ENCODE results near the gene ERP29. TPM values are rescaled to one million over a fixed set of nuclear protein-coding genes. Genes with fewer than 3 reads are reported as not detected.
"Not testable (repeated sequence)": the region's sequence is repeated elsewhere in the genome, so short reads cannot be mapped to it uniquely, and the experiment has no call there.

The ERP29 gene
- total RNA-seq, 2 donors from 2014 or later = 104 to 124 TPM

- ATAC-seq (no peak), DNase-seq (no peak)
- H3K4me1 Mint-ChIP-seq = peaks cover 12% of the 10 kb centered on the region
- H3K9me3 ChIP-seq (ENCODE audit: control insufficient read depth, low read length, poor library complexity, severe bottlenecking) = no peaks in the 10 kb centered on the region
- H3K36me3 Mint-ChIP-seq (ENCODE audit: low read depth) = peaks cover 4% of the 10 kb centered on the region
- no peaks in the 10 kb centered on the region for H3K27me3 Mint-ChIP-seq
- H3K4me3 Mint-ChIP-seq = no peak overlapping the region
- H3K27ac Mint-ChIP-seq = peak overlapping the region; percentile 60
Measured at GRCh38 chr12:112031472-112031871, 18.2 kb downstream of the ERP29 start.

GRCh38 chr12:112032292-112032691 is 19.1 kb downstream of the ERP29 start:
- no peaks in the 10 kb centered on the region for H3K9me3 ChIP-seq (ENCODE audit: control insufficient read depth, low read length, poor library complexity, severe bottlenecking)
- DNase-seq (no peak), ATAC-seq (no peak)
- H3K4me3 Mint-ChIP-seq = no peak overlapping the region
- peaks cover 12% of the 10 kb centered on the region for H3K4me1 Mint-ChIP-seq
- peaks cover 4% of the 10 kb centered on the region for H3K36me3 Mint-ChIP-seq (ENCODE audit: low read depth)
- no peaks in the 10 kb centered on the region for H3K27me3 Mint-ChIP-seq
- H3K27ac Mint-ChIP-seq = peak overlapping the region; percentile 27

DNA sequence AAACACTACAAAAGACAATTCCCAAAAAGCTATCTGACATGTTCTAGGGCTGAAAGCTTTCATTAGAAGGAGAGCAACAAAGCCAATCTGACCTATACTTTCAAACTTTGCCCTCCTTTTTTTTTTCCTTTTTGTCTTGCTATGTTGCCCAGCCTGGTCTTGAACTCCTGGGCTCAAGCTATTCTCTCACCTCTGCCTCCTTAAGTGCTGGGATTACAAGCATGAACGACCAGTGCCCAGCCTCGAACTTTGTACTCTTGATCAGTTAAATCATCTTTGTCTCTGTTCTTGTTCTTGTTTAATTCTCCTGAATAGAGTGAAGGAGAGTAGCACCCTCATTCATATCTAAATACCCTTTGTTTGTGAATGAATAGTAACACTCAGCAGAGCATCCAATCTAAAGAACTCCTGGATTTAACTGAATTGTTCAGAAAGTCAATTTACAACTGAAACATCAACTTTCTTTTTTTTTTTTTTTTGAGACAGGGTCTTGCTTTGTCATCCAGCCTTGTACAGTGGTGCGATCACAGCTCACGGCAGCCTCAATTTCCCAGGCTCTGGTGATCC is 22.1 kb downstream of the ERP29 start:
- H3K9me3 ChIP-seq (ENCODE audit: control insufficient read depth, low read length, poor library complexity, severe bottlenecking) = no peaks in the 10 kb centered on the region
- H3K36me3 Mint-ChIP-seq (ENCODE audit: low read depth) = peaks cover 11% of the 10 kb centered on the region
- H3K27me3 Mint-ChIP-seq = no peaks in the 10 kb centered on the region
- ATAC-seq = no peak
- H3K4me1 Mint-ChIP-seq = peaks cover 16% of the 10 kb centered on the region
- no peak for DNase-seq
- H3K27ac Mint-ChIP-seq = no peak overlapping the region
- no peak overlapping the region for H3K4me3 Mint-ChIP-seq

GRCh38 chr12:112036614-112037013 is 23.4 kb downstream of the ERP29 start:
- Mint-ChIP-seq H3K27ac (peak overlapping the region; percentile 9), H3K4me1 (peaks cover 12% of the 10 kb centered on the region), H3K36me3 (ENCODE audit: low read depth) (peaks cover 11% of the 10 kb centered on the region)
- not testable (repeated sequence) for DNase-seq; H3K4me3 Mint-ChIP-seq; H3K9me3 ChIP-seq (ENCODE audit: control insufficient read depth, low read length, poor library complexity, severe bottlenecking); ATAC-seq; H3K27me3 Mint-ChIP-seq

GRCh38 chr12:112046003-112046402 is 32.8 kb downstream of the ERP29 start:
- ATAC-seq (no peak), DNase-seq (no peak)
- H3K36me3 Mint-ChIP-seq (ENCODE audit: low read depth) = peaks cover 9% of the 10 kb centered on the region

GRCh38 chr12:112049351-112049750 is 36.1 kb downstream of the ERP29 start:
- H3K36me3 Mint-ChIP-seq (ENCODE audit: low read depth) = peaks cover 3% of the 10 kb centered on the region
- H3K27me3 Mint-ChIP-seq = no peaks in the 10 kb centered on the region

More at GRCh38 chr12:112046003-112046402, 32.8 kb downstream of the ERP29 start:
- peak overlapping the region; percentile 43 for H3K27ac Mint-ChIP-seq
- no peak overlapping the region for H3K4me3 Mint-ChIP-seq
- H3K4me1 Mint-ChIP-seq = peaks cover 3% of the 10 kb centered on the region
- H3K9me3 ChIP-seq (ENCODE audit: control insufficient read depth, low read length, poor library complexity, severe bottlenecking) = no peaks in the 10 kb centered on the region
- no peaks in the 10 kb centered on the region for H3K27me3 Mint-ChIP-seq

DNA sequence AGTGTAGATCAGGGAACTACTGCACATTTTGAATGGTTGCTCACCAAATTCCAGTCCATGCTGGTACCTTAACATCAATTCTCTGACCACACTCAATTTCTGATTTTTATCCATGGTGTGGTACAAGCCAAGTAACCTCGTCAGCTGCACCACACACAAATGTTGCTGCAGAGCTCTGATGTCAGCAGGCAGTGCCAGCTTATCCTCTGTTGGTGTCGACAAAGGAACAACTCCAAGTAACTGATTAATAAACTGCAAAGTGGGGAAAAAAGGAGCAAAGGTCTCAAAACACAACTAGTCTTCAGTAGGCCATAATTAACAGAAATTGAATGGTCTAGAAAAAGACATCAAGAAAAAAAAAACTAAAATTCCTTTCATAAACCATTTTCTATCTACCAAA is 47.9 kb downstream of the ERP29 start:
- Mint-ChIP-seq H3K27ac (no peak overlapping the region), H3K27me3 (no peaks in the 10 kb centered on the region), H3K4me3 (no peak overlapping the region), H3K36me3 (ENCODE audit: low read depth) (peaks cover 7% of the 10 kb centered on the region), H3K4me1 (peaks cover 4% of the 10 kb centered on the region)
- no peak for DNase-seq
- H3K9me3 ChIP-seq (ENCODE audit: control insufficient read depth, low read length, poor library complexity, severe bottlenecking) = no peaks in the 10 kb centered on the region
- ATAC-seq = no peak

More at GRCh38 chr12:112049351-112049750, 36.1 kb downstream of the ERP29 start:
- H3K9me3 ChIP-seq (ENCODE audit: control insufficient read depth, low read length, poor library complexity, severe bottlenecking) = no peaks in the 10 kb centered on the region
- Mint-ChIP-seq H3K4me1 (peaks cover 4% of the 10 kb centered on the region), H3K4me3 (no peak overlapping the region), H3K27ac (peak overlapping the region; percentile 27)
- DNase-seq (no peak), ATAC-seq (no peak)

- H3K9me3 ChIP-seq (ENCODE audit: control insufficient read depth, low read length, poor library complexity, severe bottlenecking) = no peaks in the 10 kb centered on the region
- peaks cover 3% of the 10 kb centered on the region for H3K4me1 Mint-ChIP-seq
- no peak overlapping the region for H3K4me3 Mint-ChIP-seq
- DNase-seq = no peak
- H3K36me3 Mint-ChIP-seq (ENCODE audit: low read depth) = peaks cover 10% of the 10 kb centered on the region
- H3K27ac Mint-ChIP-seq = peak overlapping the region; percentile 66
- ATAC-seq = no peak
- H3K27me3 Mint-ChIP-seq = no peaks in the 10 kb centered on the region
Measured at GRCh38 chr12:112063273-112063672, 50.0 kb downstream of the ERP29 start.

- Mint-ChIP-seq H3K4me1 (peaks cover 3% of the 10 kb centered on the region), H3K4me3 (no peak overlapping the region), H3K27ac (no peak overlapping the region), H3K27me3 (no peaks in the 10 kb centered on the region), H3K36me3 (ENCODE audit: low read depth) (peaks cover 7% of the 10 kb centered on the region)
- no peaks in the 10 kb centered on the region for H3K9me3 ChIP-seq (ENCODE audit: control insufficient read depth, low read length, poor library complexity, severe bottlenecking)
- DNase-seq = no peak
- no peak for ATAC-seq
Measured at GRCh38 chr12:112066566-112066965, 53.3 kb downstream of the ERP29 start.

Other genes with a start within 250 kb of the ERP29 start
- 1 to 10 TPM; 1.9 to 3.4 TPM for gene ALDH2, start 246.5 kb upstream of the ERP29 start, total RNA-seq
- 10 to 100 TPM; 59.8 to 63.7 TPM for gene MAPKAPK5, start 171.2 kb upstream of the ERP29 start, total RNA-seq
- gene TMEM116, start 261 bp upstream of the ERP29 start, total RNA-seq = 10 to 100 TPM; 22.4 to 28.4 TPM
- 10 to 100 TPM; 29.9 to 34.7 TPM for gene NAA25, start 95.4 kb downstream of the ERP29 start, total RNA-seq
- 10 to 100 TPM; 24.3 to 26.2 TPM for gene TRAFD1, start 112.1 kb downstream of the ERP29 start, total RNA-seq